KG1 (cell line): Measurements from ENCODE around the gene SP140.
"Not testable (repeated sequence)": the region's sequence is repeated elsewhere in the genome, so short reads cannot be mapped to it uniquely, and the experiment has no call there.

Experiments used
- DNase-seq: peaks from one replicate; lab custom pipeline; 2025; lab: John Stamatoyannopoulos, UW

Gene SP140

DNA sequence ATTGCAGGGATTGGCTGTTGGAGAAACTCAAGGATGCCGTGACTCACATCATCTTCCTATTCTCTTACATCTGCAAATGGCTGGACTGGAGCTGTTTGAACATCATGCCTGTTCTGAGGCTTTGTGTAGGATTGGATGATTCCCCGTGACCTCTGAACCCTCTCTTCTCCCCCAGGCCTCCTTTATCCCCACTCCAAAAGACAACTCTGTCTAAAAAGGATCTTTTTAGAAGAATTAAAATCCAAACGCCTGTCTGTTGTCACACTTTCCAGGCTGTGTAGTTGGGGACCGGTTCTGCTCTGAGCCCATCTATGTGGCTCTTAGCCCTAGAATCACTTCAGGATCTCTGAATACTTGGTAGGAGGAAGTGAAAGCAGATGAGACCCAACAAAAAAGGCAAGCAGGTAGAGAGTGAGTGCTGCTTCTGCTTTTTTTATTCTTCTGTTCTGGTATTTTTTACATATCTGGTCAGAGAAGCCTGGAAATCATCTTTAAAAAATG lies 565 bp downstream of the SP140 start:
- no peak for DNase-seq

DNA sequence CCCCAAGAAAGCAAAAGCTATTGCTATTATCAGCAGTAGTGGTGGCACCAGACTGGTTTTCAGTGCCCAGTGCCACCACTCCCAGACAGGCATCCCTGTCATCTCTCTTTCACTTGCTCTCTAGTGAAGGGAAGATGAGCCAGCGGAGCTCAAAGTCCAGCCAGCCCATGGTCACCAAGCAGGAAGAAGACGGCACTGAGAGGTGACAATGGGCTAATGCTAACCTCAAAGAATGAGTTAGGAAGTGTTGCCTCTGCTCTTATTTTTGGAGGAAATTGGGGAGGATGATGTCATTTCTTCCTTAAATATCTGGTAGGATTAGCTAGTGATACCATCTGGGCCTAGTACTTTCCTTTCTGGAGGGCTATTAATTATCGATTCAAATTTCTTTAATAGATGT lies 1.7 kb downstream of the SP140 start:
- DNase-seq: no peak

DNA sequence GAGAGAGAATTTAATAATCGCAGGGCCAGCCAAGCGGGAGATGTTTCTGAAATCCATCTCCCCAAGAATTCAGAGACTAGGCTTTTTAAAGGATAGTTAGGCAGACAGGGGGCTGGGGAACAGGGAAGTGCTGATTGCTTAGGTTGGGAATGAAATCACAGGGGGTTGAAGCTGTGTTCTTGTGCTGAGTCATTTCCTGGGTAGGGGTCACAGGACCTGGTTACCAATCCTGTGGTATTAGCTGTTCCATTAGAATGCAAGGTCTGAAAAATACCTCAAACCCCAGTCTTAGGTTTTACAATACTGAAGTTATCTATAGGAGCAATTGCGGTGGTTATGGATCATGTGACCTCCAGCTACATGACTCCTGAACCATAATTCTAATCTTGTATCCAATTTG lies 4.6 kb downstream of the SP140 start:
- no peak for DNase-seq

DNA sequence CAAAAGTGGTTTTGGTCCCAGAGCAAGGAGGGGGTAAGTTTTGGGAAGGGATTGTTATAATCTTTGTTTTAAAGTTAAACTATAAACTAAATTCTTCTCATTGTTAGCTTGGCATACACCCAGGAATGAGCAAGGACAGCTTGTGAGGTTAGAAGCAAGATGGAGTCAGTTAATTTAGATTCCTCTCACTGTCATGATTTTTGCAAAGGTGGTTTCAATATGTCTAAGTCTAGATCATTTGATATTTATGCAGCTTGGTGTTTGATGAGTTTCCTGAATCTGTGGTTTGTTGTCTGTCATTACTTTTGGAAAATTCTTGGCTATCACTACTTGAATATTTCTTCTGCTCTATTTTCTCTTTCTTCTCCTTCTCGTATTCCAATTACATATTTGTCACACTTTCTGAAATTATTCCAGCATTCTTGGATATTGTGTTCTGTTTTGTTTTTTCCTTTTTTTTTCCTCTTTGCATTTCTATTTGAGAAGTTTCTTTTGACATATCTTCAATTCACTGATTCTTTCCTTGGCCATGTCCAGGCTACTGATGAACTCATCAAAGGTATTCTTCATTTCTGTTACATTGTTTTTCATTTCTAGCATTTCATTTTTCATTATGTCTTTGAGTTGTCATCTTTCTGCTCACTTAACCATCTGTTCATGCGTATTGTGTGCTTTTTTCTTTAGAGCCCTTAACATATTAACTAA lies 5.1 kb downstream of the SP140 start:
- no peak for DNase-seq

DNA sequence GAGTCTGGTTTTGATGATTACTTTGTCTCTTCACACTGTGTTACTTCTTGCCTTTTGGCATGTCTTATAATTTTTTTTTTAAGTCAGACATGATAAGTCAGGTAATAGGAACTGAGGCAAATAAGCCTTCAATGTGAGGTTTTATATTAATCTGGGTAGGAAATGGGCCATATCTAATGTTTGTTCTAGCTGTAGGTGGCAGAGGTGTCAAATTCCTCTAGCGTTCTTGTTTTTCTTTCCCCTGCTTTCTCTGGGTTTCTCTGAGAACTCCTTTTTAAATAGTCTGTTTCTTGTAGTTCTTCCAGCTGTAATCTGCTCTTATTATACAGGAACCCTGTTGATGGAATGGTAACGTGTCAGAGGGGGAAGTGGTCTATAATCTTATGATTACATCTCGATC lies 5.7 kb downstream of the SP140 start:
- DNase-seq: no peak

DNA sequence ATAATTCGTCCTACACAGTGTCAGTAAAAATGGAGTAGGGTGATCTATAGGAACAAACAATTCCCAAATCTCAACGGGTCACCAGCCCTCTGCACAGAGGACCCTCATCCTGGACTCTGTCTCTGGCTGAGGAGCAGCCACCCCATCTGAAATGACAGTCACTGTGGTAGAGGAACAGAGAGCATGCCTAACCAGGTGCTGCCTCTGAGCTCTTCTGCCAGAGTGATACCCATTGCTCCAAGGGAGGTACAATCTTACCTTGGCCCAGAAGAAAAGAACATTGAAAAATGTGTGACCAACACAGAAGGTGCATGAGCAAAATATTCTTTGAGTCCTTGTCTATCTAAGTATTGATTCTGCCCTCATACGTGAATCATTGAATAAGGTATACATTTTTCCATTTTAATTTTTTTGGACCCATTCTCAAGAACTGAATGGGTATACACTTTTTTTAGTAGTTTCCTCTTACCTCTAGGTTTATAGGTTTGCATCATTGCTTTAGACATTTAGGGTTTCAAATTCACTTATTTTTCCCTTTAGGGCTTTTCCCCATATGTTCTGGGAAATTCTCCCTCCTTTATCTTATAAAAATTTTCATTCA lies 8.7 kb downstream of the SP140 start:
- no peak for DNase-seq

DNA sequence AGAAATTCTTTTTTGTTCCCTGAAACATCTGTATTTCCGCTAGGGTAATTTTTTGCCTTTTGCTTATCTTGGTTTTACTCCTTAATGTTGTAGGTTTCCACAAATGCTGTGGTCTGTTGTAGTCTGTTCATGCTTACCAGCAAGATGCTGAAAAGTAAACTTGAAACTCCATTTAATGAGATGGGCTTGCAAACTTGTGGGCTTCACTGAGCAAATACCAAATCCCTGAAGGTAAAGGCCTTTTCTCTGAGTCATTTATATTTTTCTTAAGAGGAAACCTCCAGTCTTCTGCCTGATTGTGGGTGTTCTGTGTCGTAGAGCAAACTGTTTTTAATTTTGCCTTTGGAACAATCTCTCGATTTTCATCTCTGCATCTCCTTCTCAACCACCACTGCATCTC lies 9.3 kb downstream of the SP140 start:
- no peak for DNase-seq

DNA sequence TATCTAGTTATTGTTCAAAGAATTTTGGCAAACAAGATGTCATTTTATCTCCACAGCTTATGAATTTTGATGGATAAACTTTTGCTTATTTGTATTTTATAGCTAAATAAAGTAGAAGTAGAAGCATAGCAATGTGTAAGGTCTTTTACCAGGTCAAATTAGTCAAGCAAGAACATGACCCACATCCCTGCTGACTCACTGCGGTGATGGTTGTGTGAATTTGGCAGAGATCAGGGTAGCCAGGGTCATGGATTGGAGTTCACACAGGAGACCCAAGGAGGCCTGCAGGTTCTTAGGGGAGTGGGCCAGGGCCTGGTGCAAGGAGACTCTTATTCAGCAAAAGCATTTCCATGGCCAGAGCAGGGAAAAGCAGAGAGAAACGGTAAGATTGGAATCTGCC lies 18.7 kb downstream of the SP140 start:
- no peak for DNase-seq

DNA sequence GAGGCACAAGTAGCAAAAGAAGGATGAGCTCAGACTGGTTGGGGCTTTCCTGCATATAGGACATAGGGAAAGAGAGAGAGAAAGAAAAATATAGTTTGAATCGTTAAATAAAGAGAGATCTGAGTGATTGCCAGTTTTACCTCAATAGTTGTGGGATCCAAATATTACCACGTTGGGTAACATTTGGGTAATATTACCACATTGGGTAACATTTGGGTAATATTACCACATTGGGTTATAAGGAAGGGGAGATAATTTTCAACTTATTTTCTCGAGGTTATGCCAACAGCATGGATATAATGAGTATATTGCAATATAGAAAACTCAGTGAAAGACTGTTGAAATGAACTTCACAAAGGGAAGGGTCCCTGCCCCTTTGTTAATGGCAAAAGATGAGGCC lies 20.7 kb downstream of the SP140 start:
- DNase-seq: no peak

DNA sequence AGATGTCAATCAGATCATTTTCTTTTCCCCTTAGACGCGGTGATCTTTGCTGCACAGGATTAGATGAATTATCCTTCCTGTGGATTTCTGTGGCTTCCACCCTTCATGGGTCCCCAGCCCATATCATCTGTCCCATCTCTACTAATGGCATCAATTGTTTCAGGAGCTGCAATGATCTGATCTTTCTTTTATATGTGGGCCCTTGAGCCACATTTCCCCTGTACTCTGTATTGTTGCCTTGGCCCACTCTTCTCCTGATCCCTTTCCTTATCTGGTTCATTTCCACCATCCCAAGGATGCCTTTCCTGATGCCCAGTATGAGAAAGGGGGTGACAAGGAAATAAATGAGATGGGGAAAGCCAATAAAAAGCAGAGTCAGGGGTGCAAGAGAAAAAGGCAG lies 24.7 kb downstream of the SP140 start:
- no peak for DNase-seq

DNA sequence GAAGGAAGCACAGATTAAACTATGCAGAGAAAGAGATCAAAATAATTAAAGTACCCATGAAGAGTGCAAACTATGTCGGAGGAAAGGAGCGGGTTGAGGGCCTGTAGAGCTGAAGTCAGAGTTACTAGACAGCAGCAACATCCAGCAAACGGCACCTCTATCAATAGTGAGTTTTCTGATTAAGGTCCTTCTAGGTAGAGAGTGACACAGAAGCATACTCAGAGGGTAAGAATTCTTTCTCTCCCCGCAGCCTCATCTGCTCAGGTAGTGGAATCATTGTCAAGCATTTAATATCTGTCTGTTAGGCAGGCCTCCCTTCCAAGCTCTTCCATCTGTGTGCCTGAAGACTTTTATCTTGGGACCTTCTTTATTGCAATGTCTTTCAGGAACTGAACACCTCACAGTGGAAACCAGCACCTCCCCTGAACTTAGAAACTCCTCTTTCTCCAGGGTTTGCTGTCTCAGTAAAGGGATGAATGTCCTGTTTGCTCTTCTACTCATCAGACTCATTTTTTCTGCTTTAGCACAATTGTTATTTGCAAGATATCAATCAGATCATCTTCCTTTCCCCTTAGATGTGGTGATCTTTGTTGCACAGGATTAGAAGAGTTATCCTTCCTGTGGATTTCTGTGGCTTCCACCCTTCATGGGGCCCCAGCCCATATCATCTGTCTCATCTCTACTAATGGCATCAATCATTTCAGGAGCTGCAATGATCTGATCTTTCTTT lies 28.8 kb downstream of the SP140 start:
- no peak for DNase-seq

DNA sequence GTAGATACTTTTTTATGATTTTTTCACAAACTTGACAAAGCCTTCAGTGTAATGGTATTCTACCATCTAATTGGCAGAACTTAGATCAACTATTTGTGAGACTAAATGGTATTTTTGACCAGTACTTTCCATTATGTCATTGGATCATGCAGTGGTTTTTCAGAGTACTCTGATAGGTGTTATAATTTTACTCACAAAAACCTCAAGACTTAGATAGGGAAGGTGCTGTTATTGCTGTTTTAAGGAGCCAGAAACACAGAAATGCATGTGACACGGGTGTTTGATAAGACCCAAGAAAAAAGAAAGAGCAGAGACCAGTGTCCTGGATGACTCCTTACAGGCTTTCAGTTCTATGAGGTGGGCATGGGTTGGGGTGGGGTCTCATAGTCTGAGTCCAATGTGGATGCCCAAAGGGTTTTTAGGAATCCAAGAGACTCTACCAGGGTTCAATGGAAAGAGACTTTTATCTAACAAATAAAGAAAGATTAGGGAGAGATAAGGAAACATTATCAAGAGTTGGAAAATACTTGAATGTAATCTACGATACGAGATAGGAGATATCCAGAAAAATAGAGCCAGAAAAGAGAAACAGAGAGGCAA lies 31.3 kb downstream of the SP140 start:
- no peak for DNase-seq

DNA sequence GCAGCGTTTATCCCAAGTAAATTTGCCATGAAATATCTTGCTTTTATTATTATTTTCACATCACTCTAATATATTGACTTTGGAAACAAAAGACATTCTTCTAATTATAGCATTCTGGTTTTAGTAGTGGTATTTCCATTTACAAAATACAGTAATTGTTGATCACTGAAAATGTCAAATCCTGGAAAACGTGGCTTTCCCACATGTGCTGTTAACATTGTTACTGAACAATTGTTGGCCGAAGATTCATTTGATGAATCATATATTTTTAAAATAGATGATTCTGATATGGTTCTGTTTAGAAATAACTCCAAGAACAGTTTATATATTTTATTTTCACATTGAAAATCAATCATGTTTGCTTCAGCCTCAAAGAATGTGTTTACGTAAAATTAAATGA lies 32.9 kb downstream of the SP140 start:
- DNase-seq: no peak

DNA sequence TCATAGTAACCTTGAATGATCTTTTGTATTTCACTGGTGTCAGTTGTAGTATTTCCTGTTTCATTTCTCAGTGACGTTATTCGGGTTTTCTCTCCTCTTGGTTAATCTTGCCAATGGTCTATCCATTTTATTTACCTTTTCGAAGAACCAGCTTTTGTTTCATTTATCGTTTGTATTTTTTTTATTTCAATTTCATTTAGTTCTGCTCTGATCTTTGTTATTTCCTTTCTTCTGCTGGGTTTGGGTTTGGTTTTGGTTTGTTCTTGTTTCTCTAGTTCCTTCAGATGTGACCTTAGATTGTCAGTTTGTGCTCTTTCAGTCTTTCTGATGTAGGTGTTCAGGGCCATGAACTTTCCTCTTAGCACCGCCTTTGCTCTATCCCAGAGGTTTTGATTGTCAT lies 36.7 kb downstream of the SP140 start:
- no peak for DNase-seq

DNA sequence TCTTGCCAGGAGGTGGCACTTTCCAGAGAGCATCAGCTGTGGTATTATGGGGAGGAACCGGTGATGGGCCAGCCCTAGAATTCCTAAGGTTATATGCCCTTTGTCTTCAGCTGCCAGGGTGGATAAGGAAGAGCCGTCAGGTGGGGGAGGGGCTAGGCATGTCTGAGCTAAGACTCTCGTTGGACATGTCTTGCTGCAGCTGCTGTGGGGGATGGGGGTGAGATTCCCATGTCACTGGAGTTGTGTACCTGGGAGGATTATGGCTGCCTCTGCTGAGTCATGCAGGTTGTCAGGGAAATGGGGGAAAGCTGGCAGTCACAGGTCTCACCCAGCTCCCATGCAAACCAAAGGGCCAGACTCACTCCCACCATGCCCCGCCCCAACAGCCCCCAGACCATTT lies 39.4 kb downstream of the SP140 start:
- not testable (repeated sequence) for DNase-seq

DNA sequence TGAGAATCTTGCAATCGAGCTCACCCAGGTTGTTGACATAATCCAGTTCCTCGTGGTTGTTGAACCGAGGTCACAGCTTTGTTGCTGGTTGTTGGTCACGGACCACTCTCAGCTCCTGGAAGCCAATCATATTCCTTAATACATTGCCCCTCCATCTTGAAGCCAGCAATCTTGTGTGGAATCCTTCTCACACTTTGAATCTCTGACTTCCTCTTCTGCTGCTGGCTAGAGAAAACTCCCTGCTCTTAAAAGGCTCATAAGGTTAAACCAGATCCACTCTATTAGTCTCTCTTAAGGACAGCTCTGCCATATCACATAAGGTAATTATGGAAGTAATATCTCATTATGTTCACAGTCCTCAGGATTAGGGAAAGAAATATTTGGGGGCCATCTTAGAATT lies 41.1 kb downstream of the SP140 start:
- DNase-seq: no peak

DNA sequence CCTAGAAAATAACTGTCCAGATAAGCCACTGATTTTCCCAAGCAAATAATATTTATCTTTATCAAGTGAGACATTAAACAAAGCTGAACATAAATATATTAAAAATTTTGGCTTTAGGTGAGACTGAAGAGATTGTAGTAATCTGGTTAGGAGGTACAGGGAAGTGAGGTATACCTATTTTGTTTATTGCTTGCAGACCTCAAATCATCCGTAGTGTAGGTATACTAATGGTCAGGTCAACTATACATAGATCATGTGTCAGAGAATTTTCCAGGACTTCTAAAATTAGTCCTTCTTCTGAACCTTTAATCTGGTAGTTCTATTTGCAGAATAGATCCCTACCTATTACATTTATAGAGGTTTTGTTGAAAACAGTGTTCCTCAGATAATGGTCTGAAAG lies 41.5 kb downstream of the SP140 start:
- no peak for DNase-seq

DNA sequence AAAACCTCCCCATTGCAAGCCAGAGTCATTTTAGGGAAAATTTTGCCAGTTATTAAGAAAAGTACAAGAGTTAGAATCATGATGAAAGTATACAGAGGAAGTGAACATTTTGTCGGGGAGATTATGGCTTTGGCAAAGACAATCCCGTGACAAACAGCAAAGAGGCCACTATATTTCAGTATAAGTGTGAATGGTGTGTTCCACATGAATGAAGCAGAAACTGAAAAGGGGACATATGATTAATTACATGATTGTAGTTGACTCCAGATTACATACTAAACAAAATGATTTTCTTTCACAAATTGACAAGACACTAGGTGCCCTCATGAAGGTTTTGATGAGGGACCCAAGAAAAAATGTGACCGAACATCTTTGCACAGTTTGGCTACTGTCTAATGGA lies 42.0 kb downstream of the SP140 start:
- no peak for DNase-seq

DNA sequence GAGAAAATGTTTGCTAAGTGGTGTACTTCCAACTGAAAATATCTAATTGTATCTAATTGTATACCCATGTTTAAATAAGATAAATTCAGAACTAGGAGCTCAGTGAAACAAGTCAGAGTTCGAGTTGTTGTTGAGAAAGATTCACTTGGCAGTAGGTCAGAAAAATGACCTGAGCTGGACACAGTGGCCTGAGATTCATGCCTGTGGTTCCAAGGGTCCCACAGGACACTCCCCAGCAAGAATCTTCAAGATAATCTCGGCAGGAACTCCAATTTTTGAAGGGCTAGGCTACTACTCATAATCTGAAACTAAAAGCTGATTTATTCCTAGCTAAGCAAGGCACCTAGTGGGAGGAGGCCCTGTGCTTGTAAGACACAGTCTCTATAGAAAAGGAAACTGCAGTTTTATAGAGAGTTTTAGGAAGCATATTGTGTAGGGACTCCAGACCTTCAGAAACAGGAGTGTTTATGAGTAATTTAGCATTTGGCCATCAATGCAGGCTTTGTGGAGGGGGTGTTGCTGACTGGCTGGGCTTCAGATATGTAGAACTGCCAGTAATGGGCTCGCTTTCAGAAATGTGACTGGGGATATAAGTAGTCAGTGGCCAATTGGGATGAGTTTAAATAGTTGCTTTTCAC lies 43.2 kb downstream of the SP140 start:
- no peak for DNase-seq

DNA sequence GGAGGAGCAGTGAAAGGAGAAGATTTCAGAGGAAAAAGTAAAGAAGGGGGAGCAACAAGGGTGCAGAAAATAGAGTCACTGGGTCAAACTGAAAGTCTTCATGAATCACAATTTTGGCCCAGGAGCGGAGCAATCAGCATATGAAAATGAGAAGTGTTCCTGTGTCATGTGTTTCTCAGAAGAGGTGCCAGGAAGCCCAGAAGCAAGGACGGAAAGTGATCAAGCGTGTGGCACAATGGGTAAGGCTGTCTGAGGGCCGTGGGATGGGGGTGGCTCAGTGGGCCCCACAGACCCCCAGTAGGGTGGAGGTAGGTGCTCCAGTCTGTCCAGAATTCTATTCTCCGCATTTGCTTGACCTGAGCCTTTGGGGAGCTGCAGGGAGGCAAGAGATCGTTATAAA lies 44.2 kb downstream of the SP140 start:
- DNase-seq: no peak

DNA sequence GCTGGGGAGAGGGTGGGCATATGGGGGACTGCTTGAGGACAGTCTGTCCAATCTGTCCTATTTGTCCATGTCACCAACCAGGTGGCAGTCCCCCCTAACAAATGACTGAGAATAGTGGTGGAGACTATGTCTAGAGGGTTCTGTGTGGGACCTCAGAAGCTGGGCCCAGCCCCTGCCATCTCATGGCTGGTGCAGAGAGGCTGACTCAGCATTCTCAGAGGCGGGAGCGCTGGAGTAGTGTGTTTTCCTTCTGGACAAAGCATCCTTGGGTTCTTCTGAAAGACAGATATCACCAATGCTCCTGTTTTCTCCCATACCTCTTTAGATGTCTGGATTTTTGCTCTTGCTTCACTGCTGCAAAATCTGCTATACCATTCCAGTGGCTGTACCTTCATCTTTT lies 57.4 kb downstream of the SP140 start:
- DNase-seq: no peak

DNA sequence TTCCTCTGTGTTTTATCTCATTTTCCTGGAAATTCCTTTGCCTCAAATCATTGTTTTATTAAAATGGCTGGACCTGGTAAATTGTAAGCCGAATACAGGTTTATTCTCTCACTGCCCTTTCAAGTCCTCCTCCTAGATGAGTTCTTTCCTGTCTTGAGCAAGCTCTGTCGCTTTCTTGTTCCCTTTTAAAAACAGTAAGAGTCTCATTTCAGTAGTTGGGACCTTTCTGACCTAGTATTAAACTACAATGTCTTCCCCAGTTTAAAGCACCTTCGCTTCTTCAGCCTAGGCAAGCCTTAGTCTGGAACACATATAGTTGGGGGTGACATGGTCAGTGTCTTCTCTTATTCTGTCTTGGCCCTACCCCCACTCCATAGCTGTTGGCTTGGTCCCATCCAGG lies 60.5 kb downstream of the SP140 start:
- DNase-seq: no peak

DNA sequence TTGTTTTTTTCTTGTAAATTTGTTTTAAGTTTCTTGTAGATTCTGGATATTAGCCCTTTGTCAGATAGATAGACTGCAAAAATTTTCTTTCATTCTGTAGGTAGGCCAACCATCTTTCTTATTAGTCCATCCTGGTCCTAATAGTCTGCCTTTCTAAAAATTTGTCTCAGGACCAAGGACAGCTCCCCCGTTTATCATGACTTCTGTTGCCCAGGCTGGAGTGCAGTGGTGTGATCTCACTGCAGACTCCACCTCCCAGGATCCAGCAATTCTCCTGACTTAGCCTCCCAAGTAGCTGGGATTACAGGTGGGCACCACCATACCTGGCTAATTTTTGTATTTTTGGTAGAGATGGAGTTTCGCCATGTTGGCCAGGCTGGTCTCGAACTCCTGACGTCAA lies 63.8 kb downstream of the SP140 start:
- peak; percentile 5 for DNase-seq
